Myocyte (in vitro differentiated cells): Measurements from ENCODE around the gene TP73. TPM values are rescaled to one million over a fixed set of nuclear protein-coding genes. Genes with fewer than 3 reads are reported as not detected.
"Not testable (repeated sequence)": the region's sequence is repeated elsewhere in the genome, so short reads cannot be mapped to it uniquely, and the experiment has no call there.

Source experiments
- DNase-seq: peaks from one replicate; pipeline ENCODE4 v3.0.0-alpha.2; 2012; ENCODE audit warnings: low read depth
- total RNA-seq: library from RNA; depleted of rRNA; stranded (reverse); fragments of >200 nt; gene quantifications from 2 replicates; pipeline ENCODE4 v1.2.3, GENCODE V29; 2014

The TP73 gene
- total RNA-seq, 1 donor from 2014 or later = 2.2 TPM

GRCh38 chr1:3741566-3742438 is 89.5 kb downstream of the TP73 start:
- DNase-seq = peak; percentile 50

GRCh38 chr1:3742439-3743298 is 90.4 kb downstream of the TP73 start:
- no peak for DNase-seq

GRCh38 chr1:3743421-3743820 is 91.1 kb downstream of the TP73 start:
- no peak for DNase-seq

GRCh38 chr1:3743826-3744225 is 91.5 kb downstream of the TP73 start:
- no peak for DNase-seq

GRCh38 chr1:3744646-3745045 is 92.3 kb downstream of the TP73 start:
- DNase-seq = no peak

GRCh38 chr1:3745071-3745470 is 92.8 kb downstream of the TP73 start:
- no peak for DNase-seq

GRCh38 chr1:3745590-3746381 is 93.5 kb downstream of the TP73 start:
- DNase-seq = no peak

GRCh38 chr1:3746389-3746829 is 94.1 kb downstream of the TP73 start:
- DNase-seq = no peak

GRCh38 chr1:3746830-3747521 is 94.7 kb downstream of the TP73 start:
- peak; percentile 77 for DNase-seq

- DNase-seq = no peak
Measured at GRCh38 chr1:3747522-3747848, 95.2 kb downstream of the TP73 start.

- no peak for DNase-seq
Measured at GRCh38 chr1:3747903-3748302, 95.6 kb downstream of the TP73 start.

- not testable (repeated sequence) for DNase-seq
Measured at GRCh38 chr1:3748316-3748900, 96.1 kb downstream of the TP73 start.

- no peak for DNase-seq
Measured at GRCh38 chr1:3749512-3749911, 97.2 kb downstream of the TP73 start.

- no peak for DNase-seq
Measured at GRCh38 chr1:3750741-3751140, 98.4 kb downstream of the TP73 start.

GRCh38 chr1:3752400-3752945 is 100.2 kb downstream of the TP73 start, which contains the start of gene CCDC27:
Gene CCDC27 (plus strand): TSS chr1:3752450. CDS start chr1:3752482, 32 bp downstream.
- no peak for DNase-seq

- DNase-seq = no peak
Measured at GRCh38 chr1:3753656-3754454, 101.5 kb downstream of the TP73 start.

- DNase-seq = no peak
Measured at GRCh38 chr1:3756394-3756793, 104.1 kb downstream of the TP73 start.

- no peak for DNase-seq
Measured at GRCh38 chr1:3759164-3759563, 106.8 kb downstream of the TP73 start.

GRCh38 chr1:3759796-3760195 is 107.5 kb downstream of the TP73 start:
- DNase-seq = no peak
